ENCODE measurements around the gene GRIN3B. TPM values are rescaled to one million over a fixed set of nuclear protein-coding genes. Genes with fewer than 3 reads are reported as not detected.

The GRIN3B gene
- polyA plus RNA-seq, 4 donors: 0.44 to 1.3 (median 0.55) TPM

DNA sequence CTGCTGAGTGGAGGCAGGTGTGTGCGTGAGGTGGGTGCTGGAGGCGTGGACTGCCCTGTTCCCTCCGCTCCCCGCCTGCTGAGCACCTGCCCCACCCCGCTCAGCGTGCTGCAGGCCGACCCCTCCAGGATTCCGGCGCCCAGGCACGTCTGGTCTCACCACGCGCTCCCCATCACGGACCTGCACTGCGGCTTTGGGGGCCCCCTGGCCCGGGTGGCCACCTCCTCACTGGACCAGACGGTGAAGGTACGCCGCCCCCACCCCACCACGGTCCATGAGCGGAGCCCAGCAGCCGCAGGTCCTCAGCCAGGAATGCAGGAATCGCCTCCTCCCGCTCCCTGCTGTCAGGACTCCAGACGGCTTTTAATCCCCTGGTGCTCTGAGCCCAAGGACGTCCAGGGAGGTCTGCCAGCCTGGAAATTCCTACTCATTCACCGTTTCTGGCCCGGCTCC is 10.1 kb upstream of the GRIN3B start:
- DNase-seq (ENCODE audit: low read depth in 4 of 4, low spot score in 3 of 4): no peak

DNA sequence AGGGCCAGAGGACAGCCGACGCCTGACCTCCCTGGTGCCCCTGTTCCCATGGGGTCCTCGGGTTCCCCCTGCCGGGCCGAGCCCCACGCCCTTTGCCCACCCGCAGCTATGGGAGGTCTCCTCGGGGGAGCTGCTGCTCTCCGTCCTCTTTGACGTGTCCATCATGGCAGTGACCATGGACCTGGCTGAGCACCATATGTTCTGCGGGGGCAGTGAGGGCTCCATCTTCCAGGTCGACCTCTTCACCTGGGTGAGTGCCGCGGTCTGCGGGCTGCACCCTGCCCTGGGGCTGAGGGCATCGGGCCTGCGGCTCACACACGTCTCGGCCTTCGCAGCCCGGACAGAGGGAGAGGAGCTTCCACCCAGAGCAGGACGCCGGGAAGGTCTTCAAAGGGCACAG is 9.5 kb upstream of the GRIN3B start:
- DNase-seq (ENCODE audit: low read depth in 4 of 4, low spot score in 3 of 4): no peak

DNA sequence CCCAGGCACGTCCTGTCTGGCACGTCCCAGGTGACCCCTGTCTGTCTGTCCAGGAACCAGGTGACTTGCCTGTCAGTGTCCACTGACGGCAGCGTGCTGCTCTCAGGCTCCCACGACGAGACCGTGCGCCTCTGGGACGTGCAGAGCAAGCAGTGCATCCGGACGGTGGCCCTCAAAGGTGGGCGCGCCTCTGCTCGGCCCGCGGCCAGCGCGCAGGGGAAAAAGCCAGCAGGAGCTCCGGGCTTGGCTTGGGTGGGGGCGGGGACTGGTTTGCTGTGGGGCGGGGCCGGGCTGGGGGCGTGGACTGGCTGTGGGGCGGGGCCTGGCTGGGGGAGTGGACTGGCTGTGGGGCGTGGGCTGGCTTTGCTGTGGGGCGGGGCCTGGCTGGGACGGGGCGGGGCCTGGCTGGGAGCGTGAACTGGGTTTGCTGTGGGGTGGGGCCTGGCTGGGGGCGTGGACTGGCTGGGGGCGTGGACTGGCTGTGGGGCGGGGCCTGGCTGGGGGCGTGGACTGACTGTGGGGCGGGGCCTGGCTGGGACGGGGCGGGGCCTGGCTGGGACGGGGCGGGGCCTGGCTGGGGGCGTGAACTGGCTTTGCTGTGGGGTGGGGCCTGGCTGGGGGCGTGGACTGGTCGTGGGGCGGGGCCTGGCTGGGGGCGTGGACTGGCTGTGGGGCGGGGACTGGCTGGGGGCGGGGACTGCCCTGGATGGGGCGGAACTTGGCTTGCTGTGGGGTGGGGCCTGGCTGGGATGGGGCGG is 8.9 kb upstream of the GRIN3B start:
- DNase-seq (ENCODE audit: low read depth in 4 of 4, low spot score in 3 of 4): no peak

DNA sequence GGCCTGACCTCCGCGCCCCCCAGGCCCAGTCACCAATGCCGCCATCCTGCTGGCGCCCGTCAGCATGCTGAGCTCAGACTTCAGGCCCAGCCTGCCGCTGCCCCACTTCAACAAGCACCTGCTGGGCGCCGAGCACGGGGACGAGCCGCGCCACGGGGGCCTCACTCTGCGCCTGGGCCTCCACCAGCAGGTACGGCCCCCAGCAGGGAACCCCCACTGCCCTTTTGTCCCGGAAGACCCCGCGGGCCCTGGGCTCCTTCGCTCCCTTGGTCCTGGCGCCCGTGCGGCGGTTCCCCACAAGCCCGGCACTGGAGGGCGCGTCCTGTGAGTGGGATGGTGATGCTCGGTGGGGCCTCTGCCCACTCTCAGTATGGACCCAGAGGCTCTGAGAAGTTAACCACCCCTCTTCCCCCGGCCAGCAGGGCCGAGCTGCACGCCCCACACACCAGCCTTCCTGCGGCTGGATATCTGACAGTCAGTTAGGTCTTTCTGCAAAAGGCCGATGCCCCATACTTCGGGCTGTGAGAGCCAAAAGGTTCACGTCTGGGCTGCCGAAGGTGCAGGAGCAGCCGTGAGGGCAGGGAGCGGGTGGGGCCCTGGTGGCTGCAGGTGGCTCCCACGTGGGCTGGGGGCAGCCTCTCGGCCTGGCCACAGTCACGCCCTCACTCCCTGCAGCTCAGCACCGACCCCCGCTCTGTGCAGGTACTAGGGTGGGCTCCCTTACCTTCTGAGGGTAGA is 8.1 kb upstream of the GRIN3B start:
- DNase-seq (ENCODE audit: low read depth in 4 of 4, low spot score in 3 of 4): no peak

DNA sequence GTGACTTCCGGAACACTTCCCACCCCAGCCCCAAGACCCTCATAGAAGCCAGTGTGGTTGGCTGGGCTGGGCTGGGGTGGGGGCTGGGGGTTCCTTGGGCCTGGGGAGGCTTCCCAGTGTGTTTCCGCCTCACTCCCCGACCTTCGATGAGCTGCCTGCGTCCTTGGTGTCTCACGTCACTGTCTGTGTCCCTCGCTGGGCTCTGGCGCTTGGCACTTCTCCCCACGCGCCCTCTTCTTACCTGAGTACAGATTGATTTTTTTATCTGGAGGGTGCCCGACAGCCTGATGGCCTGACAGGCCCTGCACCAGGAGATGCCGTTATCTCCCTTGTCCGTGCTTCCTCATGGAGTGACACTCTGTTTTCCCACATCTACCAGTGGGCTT is 7.6 kb upstream of the GRIN3B start:
- DNase-seq (ENCODE audit: low read depth in 4 of 4, low spot score in 3 of 4): no peak

DNA sequence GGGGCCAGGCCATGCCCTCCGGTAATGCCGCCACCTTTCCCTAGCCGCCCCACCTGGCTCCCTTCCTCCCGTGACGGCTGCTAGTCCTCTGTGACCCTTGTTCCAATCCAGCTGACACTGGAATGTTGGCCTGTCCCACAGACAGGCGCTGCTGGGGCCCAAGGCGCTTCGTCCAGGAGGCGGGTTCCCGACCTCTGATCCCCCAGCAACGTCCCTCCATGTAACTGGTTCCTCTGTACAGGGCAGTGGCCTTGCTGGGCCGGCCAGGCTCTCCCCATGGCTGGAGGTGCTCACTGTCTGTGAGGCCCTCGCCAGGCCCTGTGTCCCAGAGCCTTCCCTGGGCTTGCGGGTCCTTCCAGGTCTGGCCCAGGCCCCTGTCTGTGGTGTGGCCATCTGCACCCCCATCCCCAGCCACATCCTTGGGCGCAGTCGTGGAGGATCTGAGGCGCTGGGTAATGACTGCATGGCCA is 6.8 kb upstream of the GRIN3B start:
- no peak for DNase-seq (ENCODE audit: low read depth in 4 of 4, low spot score in 3 of 4)

DNA sequence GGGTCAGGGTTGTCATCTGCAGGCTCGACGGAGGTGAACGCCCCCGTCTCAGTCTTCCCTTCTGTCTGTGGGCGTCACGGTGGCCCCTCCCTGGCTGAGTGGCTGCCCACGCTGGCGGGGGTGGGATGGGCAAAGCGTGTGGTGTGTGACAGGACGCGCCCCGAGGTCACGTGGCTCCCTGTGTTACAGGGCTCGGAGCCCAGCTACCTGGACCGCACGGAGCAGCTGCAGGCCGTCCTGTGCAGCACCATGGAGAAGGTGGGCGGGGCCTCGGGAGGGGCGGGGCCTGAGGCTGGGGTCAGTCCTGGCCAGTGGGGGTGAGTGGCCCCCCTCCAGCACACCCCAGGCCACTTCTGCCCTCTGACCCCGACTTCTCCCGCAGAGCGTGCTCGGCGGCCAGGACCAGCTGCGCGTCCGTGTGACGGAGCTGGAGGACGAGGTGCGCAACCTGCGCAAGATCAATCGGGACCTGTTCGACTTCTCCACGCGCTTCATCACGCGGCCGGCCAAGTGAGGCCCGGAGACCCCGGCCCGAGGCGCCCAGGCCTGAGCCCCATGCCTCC is 6.3 kb upstream of the GRIN3B start:
- no peak for DNase-seq (ENCODE audit: low read depth in 4 of 4, low spot score in 3 of 4)

DNA sequence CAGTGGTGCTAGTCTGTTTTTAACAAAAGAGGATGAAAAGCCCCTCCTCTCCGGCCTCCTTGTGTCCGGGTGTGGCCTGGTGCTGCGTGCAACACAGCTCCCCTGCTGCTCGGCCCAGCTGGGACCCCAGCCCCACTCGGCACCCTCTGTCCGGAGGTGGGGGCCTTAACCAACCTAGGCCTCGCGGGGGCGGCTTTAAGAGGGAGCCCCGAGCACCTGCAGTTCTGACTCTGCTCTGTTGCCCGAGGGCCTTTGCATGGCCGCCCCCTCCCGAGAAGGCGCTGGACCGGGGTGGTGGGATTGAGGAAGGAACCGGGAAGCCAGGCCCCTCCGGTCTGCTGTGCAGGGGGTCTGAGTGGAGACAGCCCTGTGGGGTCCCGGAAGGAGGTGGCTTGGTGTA is 5.7 kb upstream of the GRIN3B start:
- no peak for DNase-seq (ENCODE audit: low read depth in 4 of 4, low spot score in 3 of 4)

DNA sequence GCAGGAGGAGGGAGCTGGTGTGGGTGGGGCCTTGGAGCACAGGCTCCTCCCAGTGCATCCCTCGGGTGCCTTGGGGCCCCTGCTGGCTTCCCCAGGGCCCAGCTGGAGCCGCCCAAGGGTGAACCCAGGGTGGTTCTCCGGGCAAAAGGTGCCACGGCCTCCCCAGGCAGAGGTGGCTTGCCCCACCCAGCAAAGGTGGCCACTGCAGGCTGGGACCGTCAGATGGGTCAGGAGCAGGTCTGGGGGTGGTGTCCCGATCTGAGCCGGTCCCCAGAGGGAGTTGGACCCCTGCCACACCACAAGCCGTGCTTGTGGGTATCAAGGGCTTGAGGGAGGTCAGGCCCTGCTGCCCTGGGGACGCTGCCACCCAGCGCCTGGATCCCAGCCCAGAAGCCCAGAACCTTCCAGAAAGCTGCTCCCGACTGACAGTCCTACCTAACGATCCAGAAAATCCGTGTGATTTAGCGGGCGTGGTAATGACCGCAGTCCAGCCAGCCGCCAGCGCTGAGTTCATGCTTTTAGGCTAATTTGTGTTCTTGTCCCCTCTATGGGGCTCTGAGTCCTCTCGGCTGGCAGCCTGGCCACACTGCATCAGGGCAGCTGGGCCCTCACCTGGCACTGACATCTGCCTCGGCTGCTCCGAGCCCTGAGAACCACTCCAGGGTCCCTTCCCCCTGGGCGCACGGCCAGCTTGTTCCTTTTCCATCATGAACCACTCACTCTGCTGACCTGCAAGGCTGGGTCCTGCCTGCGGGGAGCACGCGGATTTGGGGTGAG is 5.0 kb upstream of the GRIN3B start:
- no peak for DNase-seq (ENCODE audit: low read depth in 4 of 4, low spot score in 3 of 4)

DNA sequence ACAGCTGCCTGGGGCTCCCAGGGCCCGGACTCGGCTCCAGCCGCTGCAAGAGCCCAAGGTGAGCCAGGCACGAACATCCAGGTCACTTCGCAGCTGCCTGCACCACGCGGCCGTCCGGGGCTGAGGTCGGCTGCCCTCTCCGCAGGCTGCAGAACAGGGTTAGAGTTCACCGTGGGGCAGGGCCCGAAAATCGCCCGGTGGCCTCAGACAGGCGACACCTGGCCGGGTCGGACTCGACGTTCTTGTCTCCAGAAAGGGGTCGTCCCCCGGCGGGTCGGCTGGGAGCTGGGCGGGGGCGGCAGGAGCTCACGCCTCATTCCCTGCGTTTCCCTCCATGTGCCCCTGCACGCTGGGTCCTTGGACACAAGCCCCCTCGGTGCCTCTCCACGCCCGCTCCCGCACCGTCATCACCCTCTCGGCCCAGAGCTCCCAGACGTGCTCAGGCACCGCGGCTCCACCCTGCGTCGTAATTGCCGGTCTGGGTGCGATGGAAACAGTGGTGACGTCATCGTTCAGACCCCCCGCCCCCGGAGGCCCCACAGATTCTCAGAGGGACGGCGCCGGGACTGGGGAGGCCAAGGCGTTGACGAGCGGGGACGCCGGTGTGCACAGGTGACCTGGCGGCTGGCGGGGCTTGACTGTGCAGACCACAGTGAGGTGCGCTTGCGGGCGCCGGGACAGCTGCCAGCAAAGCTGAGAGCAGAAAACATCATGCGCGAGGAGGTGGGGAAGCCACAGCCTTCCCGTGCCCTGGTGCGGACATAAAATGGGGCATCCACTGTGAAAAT is 4.0 kb upstream of the GRIN3B start:
- DNase-seq (ENCODE audit: low read depth in 4 of 4, low spot score in 3 of 4): no peak

DNA sequence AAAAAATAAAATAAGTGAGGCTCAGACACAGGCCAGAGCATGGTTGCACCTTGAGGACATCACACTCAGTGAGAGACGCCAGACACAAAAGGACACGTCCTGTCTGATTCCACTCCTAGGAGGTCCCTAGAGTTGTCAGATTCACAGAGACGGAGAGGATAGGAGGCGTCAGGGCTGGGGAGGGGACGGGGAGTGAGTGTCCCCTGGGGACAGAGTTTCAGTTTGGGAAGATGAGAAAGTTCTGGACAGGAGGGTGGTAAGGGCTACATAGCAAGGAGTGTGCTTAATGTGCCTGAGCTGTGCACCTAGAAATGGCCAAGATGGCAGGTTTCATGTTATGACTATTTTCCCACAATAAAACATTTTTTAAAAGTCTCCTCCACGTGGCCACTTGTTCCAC is 2.2 kb upstream of the GRIN3B start:
- DNase-seq (ENCODE audit: low read depth in 4 of 4, low spot score in 3 of 4): no peak

DNA sequence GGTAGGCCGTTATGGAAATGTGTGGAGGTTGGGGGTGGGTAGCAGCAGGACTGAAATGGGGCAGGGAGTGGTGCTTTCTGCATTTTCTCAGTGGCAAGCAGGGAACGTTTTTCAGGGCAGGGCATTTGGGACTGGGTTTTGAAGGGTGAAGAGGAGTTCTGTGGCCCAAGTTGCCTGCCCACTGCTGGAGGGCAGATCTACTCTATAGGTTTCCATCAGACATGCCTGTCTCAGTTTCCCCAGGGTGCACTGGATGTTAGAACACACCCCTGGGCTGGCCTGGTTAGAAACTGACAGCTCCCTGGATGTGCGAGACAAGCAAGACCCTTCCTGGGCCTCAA is 870 bp upstream of the GRIN3B start:
- DNase-seq (ENCODE audit: low read depth in 4 of 4, low spot score in 3 of 4): no peak

DNA sequence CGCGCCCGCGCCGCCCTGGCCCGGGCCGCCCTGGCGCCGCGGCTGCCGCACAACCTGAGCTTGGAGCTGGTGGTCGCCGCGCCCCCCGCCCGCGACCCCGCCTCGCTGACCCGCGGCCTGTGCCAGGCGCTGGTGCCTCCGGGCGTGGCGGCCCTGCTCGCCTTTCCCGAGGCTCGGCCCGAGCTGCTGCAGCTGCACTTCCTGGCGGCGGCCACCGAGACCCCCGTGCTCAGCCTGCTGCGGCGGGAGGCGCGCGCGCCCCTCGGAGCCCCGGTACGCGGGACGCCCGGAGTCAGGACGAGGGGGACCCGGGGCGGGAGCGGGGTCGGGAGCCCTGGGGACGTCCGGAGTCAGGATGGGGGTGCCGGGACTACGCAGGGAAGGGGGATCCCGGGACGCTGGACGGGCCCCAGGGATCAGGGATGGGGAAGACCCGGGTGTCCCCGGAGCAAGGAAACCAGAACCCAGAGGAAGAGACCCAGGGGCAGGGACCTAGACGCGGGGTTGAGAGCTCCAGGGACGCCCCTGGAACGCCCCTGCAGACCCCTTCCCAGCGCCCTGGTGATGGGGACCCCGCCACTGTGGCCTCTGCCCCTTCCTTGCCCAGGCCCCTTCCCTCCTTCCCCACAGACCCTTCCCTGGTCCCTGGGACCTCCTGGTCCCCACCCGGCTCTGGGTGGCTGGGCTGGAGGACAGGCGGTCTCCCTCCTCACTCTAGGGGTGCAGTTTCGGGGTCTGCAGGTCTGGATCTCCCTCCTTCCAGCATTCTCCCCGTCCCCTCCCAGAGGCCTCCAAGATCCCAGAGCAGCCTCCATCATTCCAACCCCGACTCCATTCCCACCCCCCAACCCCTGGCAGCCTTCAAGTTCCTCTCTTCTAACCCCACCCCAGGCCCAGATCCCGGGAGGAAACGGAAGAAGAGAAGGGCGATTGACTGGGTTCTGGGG is 645 bp downstream of the GRIN3B start:
- no peak for DNase-seq (ENCODE audit: low read depth in 4 of 4, low spot score in 3 of 4)

DNA sequence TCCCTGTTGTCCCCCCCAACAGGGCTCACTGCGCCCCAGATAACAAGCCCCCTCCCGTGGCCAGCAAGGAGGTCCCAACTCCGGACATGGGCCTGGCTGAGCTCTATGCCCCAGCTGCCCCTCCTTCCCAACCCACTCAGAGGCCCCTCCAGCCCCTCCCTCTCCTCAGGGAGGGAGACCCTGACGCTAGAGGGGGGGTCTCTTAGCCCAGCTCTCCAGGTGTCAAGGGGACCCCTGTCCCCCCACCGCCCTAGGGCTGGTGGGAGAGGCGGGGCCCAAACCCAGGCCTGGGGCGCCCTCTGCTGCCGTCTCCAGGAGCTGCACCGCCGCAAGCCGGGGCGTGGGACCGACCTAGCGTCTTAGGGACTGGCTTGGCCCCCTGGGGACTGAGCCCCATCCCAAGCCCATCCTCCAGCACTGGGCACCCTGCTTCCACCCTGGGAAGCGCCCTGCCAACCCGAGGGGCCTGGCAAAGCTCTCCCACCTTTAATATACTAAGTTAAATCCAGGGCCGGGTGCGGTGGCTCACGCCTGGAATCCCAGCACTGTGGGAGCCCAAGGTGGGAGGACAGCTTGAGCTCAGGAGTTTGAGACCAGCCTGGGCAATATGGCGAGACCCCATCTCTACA is 1.4 kb downstream of the GRIN3B start:
- DNase-seq (ENCODE audit: low read depth in 4 of 4, low spot score in 3 of 4): no peak

DNA sequence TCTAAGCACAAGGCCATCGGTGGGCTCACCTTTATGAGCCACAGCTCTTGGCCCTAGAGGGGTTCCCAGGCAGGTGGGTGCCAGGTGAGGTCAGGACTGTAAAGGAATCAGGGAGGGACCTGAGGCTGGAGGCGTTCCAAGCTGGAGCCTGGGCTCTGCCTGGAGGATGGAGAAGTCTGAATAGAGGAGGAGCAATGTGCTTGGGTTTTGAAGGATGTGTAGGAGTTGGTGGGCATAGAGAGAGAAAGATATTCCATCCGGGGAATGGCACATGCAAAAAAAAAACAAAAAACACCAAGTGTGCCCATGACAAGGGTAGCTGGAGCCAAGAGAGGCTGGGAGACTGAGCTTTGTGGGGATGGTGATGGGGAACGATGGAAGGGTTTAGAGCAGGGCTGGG is 2.4 kb downstream of the GRIN3B start:
- no peak for DNase-seq (ENCODE audit: low read depth in 4 of 4, low spot score in 3 of 4)

DNA sequence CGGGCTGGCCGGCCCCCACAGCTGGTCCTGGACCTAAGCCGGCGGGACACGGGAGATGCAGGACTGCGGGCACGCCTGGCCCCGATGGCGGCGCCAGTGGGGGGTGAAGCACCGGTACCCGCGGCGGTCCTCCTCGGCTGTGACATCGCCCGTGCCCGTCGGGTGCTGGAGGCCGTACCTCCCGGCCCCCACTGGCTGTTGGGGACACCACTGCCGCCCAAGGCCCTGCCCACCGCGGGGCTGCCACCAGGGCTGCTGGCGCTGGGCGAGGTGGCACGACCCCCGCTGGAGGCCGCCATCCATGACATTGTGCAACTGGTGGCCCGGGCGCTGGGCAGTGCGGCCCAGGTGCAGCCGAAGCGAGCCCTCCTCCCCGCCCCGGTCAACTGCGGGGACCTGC is 3.1 kb downstream of the GRIN3B start:
- DNase-seq (ENCODE audit: low read depth in 4 of 4, low spot score in 3 of 4): no peak

DNA sequence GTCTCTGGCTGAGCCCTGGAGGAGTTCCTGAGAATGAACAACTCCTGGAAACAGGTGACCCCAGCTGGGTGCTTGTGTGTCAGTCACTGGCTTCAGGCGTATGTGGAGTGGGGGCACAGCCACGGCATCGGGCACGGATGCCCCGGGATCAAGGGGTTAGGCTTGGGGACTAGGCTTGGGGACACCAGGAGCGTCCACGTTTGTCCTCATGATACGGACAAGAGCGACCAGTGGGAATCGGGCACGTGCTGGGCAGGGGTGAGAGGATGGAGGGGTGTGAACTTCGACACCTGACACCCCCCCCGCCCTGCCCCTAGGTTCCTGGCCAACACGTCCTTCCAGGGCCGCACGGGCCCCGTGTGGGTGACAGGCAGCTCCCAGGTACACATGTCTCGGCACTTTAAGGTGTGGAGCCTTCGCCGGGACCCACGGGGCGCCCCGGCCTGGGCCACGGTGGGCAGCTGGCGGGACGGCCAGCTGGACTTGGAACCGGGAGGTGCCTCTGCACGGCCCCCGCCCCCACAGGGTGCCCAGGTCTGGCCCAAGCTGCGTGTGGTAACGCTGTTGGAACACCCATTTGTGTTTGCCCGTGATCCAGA is 4.1 kb downstream of the GRIN3B start:
- DNase-seq (ENCODE audit: low read depth in 4 of 4, low spot score in 3 of 4): no peak
